Ovary (tissue), 9 donors: ENCODE results near the gene FRMD5. TPM values are rescaled to one million over a fixed set of nuclear protein-coding genes. Genes with fewer than 3 reads are reported as not detected.
"Not testable (repeated sequence)": the region's sequence is repeated elsewhere in the genome, so short reads cannot be mapped to it uniquely, and the experiment has no call there.

ENCODE experiments used
- DNase-seq, 5 donors: peaks; one replicate each; pipeline ENCODE4 v3.0.0-alpha.2; 2019 to 2020
- H3K27ac ChIP-seq, 2 donors: fragments of 200-600 bp; one replicate each; pipeline versions ENCODE4 v1.5.1 to v1.8.0; 2019 to 2022
- H3K27me3 ChIP-seq: fragments of 200-600 bp; one replicate; pipeline ENCODE4 v1.8.0; 2022
- H3K36me3 ChIP-seq: fragments of 200-600 bp; sonication (generic); one replicate; pipeline ENCODE4 v1.5.1; 2019
- H3K4me1 ChIP-seq: one replicate; pipeline ENCODE4 v1.8.1; 2013; ENCODE audit warnings: mild to moderate bottlenecking, moderate library complexity; ENCODE audit not compliant: insufficient read depth
- H3K4me3 ChIP-seq: fragments of 200-600 bp; sonication (generic); one replicate; pipeline ENCODE4 v1.5.1; 2017
- H3K9me3 ChIP-seq, 2 donors: fragments of 200-600 bp in 1 of 2; sonication (generic) in 1 of 2; one replicate each; pipeline versions ENCODE4 v1.5.1 to v1.8.1; 2013 to 2019; ENCODE audit warnings: mild to moderate bottlenecking in 1 of 2, moderate library complexity in 1 of 2
- CTCF ChIP-seq, 3 donors: fragments of 450-650 bp in 2 of 3; fragments of 200-600 bp in 1 of 3; IDR thresholded peaks; one replicate each; pipeline versions ENCODE4 v1.5.1 to v1.8.0; 2016 to 2022; ENCODE audit warnings: antibody characterized with exemption in 3 of 3, mild to moderate bottlenecking in 1 of 3
- EP300 ChIP-seq: sonication (generic); formaldehyde crosslinking; IDR thresholded peaks from one replicate; pipeline ENCODE4 v1.6.1; 2017; ENCODE audit warnings: antibody characterized with exemption
- POLR2A ChIP-seq: fragments of 450-650 bp; IDR thresholded peaks from one replicate; pipeline ENCODE4 v1.6.1; 2017; ENCODE audit warnings: antibody characterized with exemption, mild to moderate bottlenecking, moderate library complexity
- WGBS, 3 donors: extraction: QIAGEN DNeasy Blood & Tissue Kit in 1 of 3; methylation state at CpG; one replicate each; pipeline versions ENCODE4 v1.1.5 to v1.1.7; 2013 to 2017; 5-methylcytosine and 5-hydroxymethylcytosine counted together
- intact Hi-C, 4 donors: fragments of 100-400 bp; cut with DNase I; formaldehyde crosslinking; loops; one replicate each; pipeline versions ENCODE4 v1.11.0 to v1.15.1; 2022 to 2023
- polyA plus RNA-seq, 2 donors: library from polyadenylated mRNA; stranded (reverse); fragments of 200-250 nt in 1 of 2; fragments of 350-450 nt in 1 of 2; fragmentation: Illumina TruSeq in 1 of 2; extraction: RNeasy Lipid Tissue Mini Kit (QIAGEN cat#74804) in 1 of 2; gene quantifications; one replicate each; pipeline ENCODE4 v1.2.3, GENCODE V29; 2013 to 2014
- total RNA-seq, 7 donors: library from RNA; depleted of rRNA in 2 of 7; stranded (reverse); fragments of >200 nt in 2 of 7; fragmentation: NEBNext Ultra II Directional in 3 of 7; extraction: Animal tissue kit (Norgen Biotek cat#: 25700) in 3 of 7; gene quantifications; one replicate each; pipeline versions ENCODE4 v1.1.0 to v1.2.4, GENCODE V29; 2016 to 2023
- donor health status: DM: no; HTN: no; CAD: no; lungs with moderate emphysema.
- donor health status: DM: no; HTN: no; CAD: no.
- donor health status: Bipolar disorder and iron deficiency.
- donor health status: DM: yes; HTN: yes; CAD: no.
- donor health status: DM: no; HTN: no; CAD: no.
- donor health status: DM: yes; HTN: yes; CAD: no.

FRMD5 gene
- total and polyA plus RNA-seq, 9 donors, result 0.12 to 2.2 (median 0.32) TPM

GRCh38 chr15:43828061-43828657 lies 366.9 kb downstream of the FRMD5 start:
- Histone ChIP-seq H3K9me3 (no peaks in the 10 kb centered on the region), H3K4me1 (peaks cover 9% of the 10 kb centered on the region), H3K4me3 (no peak overlapping the region), H3K27ac (peak overlapping the region in 1 of 2 donors; percentile 1), H3K27me3 (no peaks in the 10 kb centered on the region), H3K36me3 (no peaks in the 10 kb centered on the region)
- intact Hi-C loops, result no loop called here
- TF ChIP-seq EP300 (no peak), CTCF (IDR thresholded peaks at IDR 0.05) (no peak), POLR2A (no peak)
- DNase-seq, result no peak
- 25 to 33% (median 27%) methylated on average over 6 of the region's 6 CpGs for WGBS, 3 donors

GRCh38 chr15:43826508-43827341 lies 368.3 kb downstream of the FRMD5 start, which contains the start of gene WDR76:
Gene WDR76, plus strand, starts transcription at chr15:43827002. Its CDS starts 31 bp downstream, at chr15:43827033.
- H3K9me3 ChIP-seq, result no peaks in the 10 kb centered on the region
- H3K27me3 ChIP-seq, result no peaks in the 10 kb centered on the region
- intact Hi-C loops, result no loop called here
- TF ChIP-seq CTCF (IDR thresholded peaks at IDR 0.05) (no peak), POLR2A (no peak), EP300 (no peak)
- WGBS, 3 donors, result 3 to 9% (median 3%) methylated on average over 24 to 48 of the region's 48 CpGs
- DNase-seq, result peak; percentile 75 to 88 (median 82)
- H3K27ac ChIP-seq, result peak within 1 kb of the TSS; percentile 54 to 59
- peak within 1 kb of the TSS; percentile 43 for H3K4me3 ChIP-seq
- H3K36me3 ChIP-seq, result no peaks in the 10 kb centered on the region
- peaks cover 10% of the 10 kb centered on the region for H3K4me1 ChIP-seq

- peak overlapping the region in 1 of 2 donors; percentile 59 for H3K27ac ChIP-seq
These were observed 369.0 kb downstream of the FRMD5 start for GRCh38 chr15:43826029-43826507.

GRCh38 chr15:43825305-43825704 lies 369.8 kb downstream of the FRMD5 start:
- H3K4me3 ChIP-seq, intact Hi-C loops, H3K9me3 ChIP-seq, H3K27ac ChIP-seq, H3K36me3 ChIP-seq, H3K27me3 ChIP-seq: not testable (repeated sequence)
- WGBS, 3 donors, result 93 to 94% (median 93%) methylated on average over 11 of the region's 11 CpGs
- peak in 1 of 5 donors; percentile 30 for DNase-seq
- H3K4me1 ChIP-seq, result peaks cover 10% of the 10 kb centered on the region

More at GRCh38 chr15:43826029-43826507, 369.0 kb downstream of the FRMD5 start:
- Histone ChIP-seq H3K27me3 (no peaks in the 10 kb centered on the region), H3K36me3 (no peaks in the 10 kb centered on the region), H3K4me1 (peaks cover 10% of the 10 kb centered on the region), H3K4me3 (peak overlapping the region; percentile 43), H3K9me3 (no peaks in the 10 kb centered on the region)
- intact Hi-C loops, result no loop called here
- no peak for TF ChIP-seq EP300
- no peak for TF ChIP-seq POLR2A
- TF ChIP-seq CTCF (IDR thresholded peaks at IDR 0.05), result no peak
- 95% methylated on average over 11 of the region's 11 CpGs for WGBS, 3 donors
- no peak for DNase-seq
